Vagina (tissue), 2 donors: ENCODE results near the gene GPC5. TPM values are rescaled to one million over a fixed set of nuclear protein-coding genes. Genes with fewer than 3 reads are reported as not detected.

Source experiments
- DNase-seq, 2 donors: peaks; one replicate each; pipeline ENCODE4 v3.0.0-alpha.2; 2017; ENCODE audit errors: extremely low spot score in 2 of 2
- H3K27ac ChIP-seq: fragments of 200-600 bp; sonication (generic); one replicate; pipeline ENCODE4 v1.5.1; 2019
- H3K27me3 ChIP-seq: fragments of 200-600 bp; sonication (generic); one replicate; pipeline ENCODE4 v1.5.1; 2019
- H3K36me3 ChIP-seq, 2 donors: fragments of 200-600 bp; sonication (generic); one replicate each; pipeline ENCODE4 v1.5.1; 2017 to 2019
- H3K4me1 ChIP-seq: fragments of 200-600 bp; sonication (generic); one replicate; pipeline ENCODE4 v1.5.1; 2019
- H3K4me3 ChIP-seq, 2 donors: fragments of 200-600 bp; sonication (generic); 1 replicate in 1 of 2; 2 replicates in 1 of 2; pipeline ENCODE4 v1.5.1; 2016 to 2019
- H3K9me3 ChIP-seq: fragments of 200-600 bp; sonication (generic); one replicate; pipeline ENCODE4 v1.5.1; 2019
- CTCF ChIP-seq, 3 experiments: fragments of 450-650 bp in 2 of 3; fragments of 200-600 bp in 1 of 3; sonication (generic) in 1 of 3; IDR thresholded peaks; one replicate each; pipeline ENCODE4 v1.5.1; 2017 to 2019; ENCODE audit warnings: antibody characterized with exemption in 3 of 3, mild to moderate bottlenecking in 2 of 3, moderate library complexity in 2 of 3
- POLR2A ChIP-seq, 2 donors: fragments of 450-650 bp; IDR thresholded peaks; one replicate each; pipeline ENCODE4 v1.6.1; 2017; ENCODE audit warnings: antibody characterized with exemption in 2 of 2, mild to moderate bottlenecking in 2 of 2, moderate library complexity in 2 of 2
- POLR2AphosphoS5 ChIP-seq, 2 donors: sonication (generic); formaldehyde crosslinking; IDR thresholded peaks; one replicate each; pipeline ENCODE4 v1.9.0; 2017; ENCODE audit warnings: antibody characterized with exemption in 2 of 2, mild to moderate bottlenecking in 2 of 2, low read depth in 1 of 2; ENCODE audit not compliant: insufficient read depth in 1 of 2
- intact Hi-C: fragments of 100-400 bp; cut with DNase I; formaldehyde crosslinking; loops from one replicate; pipeline ENCODE4 v1.15.1; 2023
- total RNA-seq: library from RNA; depleted of rRNA; stranded (reverse); fragments of >200 nt; gene quantifications from one replicate; pipeline ENCODE4 v1.2.3, GENCODE V29; 2016

GPC5 gene
- total RNA-seq, 1 donor from 2014 or later = 1.7 TPM

- intact Hi-C loops = no loop called here
- H3K9me3 ChIP-seq = no peaks in the 10 kb centered on the region
- no peaks in the 10 kb centered on the region for H3K36me3 ChIP-seq
- no peak for TF ChIP-seq POLR2A (IDR thresholded peaks at IDR 0.05)
- no peak for TF ChIP-seq POLR2AphosphoS5 (IDR thresholded peaks at IDR 0.05; ENCODE audit: insufficient read depth in 1 of 2, low read depth in 1 of 2)
- no peak for TF ChIP-seq CTCF (IDR thresholded peaks at IDR 0.05)
- H3K27me3 ChIP-seq = no peaks in the 10 kb centered on the region
- no peak overlapping the region for H3K4me3 ChIP-seq
- H3K27ac ChIP-seq = no peak overlapping the region
- no peak for DNase-seq
- no peaks in the 10 kb centered on the region for H3K4me1 ChIP-seq
Observed at GRCh38 chr13:92137520-92137919, 739.1 kb downstream of the GPC5 start.

GRCh38 chr13:92143766-92144165 lies 745.3 kb downstream of the GPC5 start:
- no peak for TF ChIP-seq POLR2A (IDR thresholded peaks at IDR 0.05)
- TF ChIP-seq POLR2AphosphoS5 (IDR thresholded peaks at IDR 0.05; ENCODE audit: insufficient read depth in 1 of 2, low read depth in 1 of 2) = no peak
- TF ChIP-seq CTCF (IDR thresholded peaks at IDR 0.05) = no peak
- Histone ChIP-seq H3K27me3 (no peaks in the 10 kb centered on the region), H3K36me3 (no peaks in the 10 kb centered on the region), H3K9me3 (no peaks in the 10 kb centered on the region), H3K27ac (no peak overlapping the region), H3K4me3 (no peak overlapping the region), H3K4me1 (no peaks in the 10 kb centered on the region)
- intact Hi-C loops = no loop called here
- DNase-seq = no peak

GRCh38 chr13:92150606-92151005 lies 752.2 kb downstream of the GPC5 start:
- TF ChIP-seq CTCF (IDR thresholded peaks at IDR 0.05) (no peak), POLR2AphosphoS5 (IDR thresholded peaks at IDR 0.05; ENCODE audit: insufficient read depth in 1 of 2, low read depth in 1 of 2) (no peak), POLR2A (IDR thresholded peaks at IDR 0.05) (no peak)
- intact Hi-C loops = no loop called here
- Histone ChIP-seq H3K4me1 (no peaks in the 10 kb centered on the region), H3K36me3 (no peaks in the 10 kb centered on the region), H3K4me3 (no peak overlapping the region), H3K9me3 (no peaks in the 10 kb centered on the region), H3K27ac (no peak overlapping the region), H3K27me3 (no peaks in the 10 kb centered on the region)
- no peak for DNase-seq

GRCh38 chr13:92158346-92158745 lies 759.9 kb downstream of the GPC5 start:
- TF ChIP-seq POLR2A (IDR thresholded peaks at IDR 0.05) = no peak
- TF ChIP-seq CTCF (IDR thresholded peaks at IDR 0.05) = no peak
- TF ChIP-seq POLR2AphosphoS5 (IDR thresholded peaks at IDR 0.05; ENCODE audit: insufficient read depth in 1 of 2, low read depth in 1 of 2) = no peak
- no peak overlapping the region for H3K27ac ChIP-seq
- DNase-seq = no peak

GRCh38 chr13:92164822-92165221 lies 766.4 kb downstream of the GPC5 start:
- H3K9me3 ChIP-seq = no peaks in the 10 kb centered on the region
- H3K4me3 ChIP-seq = no peak overlapping the region
- no peaks in the 10 kb centered on the region for H3K4me1 ChIP-seq
- intact Hi-C loops = no loop called here
- no peaks in the 10 kb centered on the region for H3K36me3 ChIP-seq
- TF ChIP-seq CTCF (IDR thresholded peaks at IDR 0.05) = no peak
- TF ChIP-seq POLR2AphosphoS5 (IDR thresholded peaks at IDR 0.05; ENCODE audit: insufficient read depth in 1 of 2, low read depth in 1 of 2) = no peak
- TF ChIP-seq POLR2A (IDR thresholded peaks at IDR 0.05) = no peak
- no peak for DNase-seq
- H3K27ac ChIP-seq = no peak overlapping the region
- H3K27me3 ChIP-seq = no peaks in the 10 kb centered on the region

More at GRCh38 chr13:92158346-92158745, 759.9 kb downstream of the GPC5 start:
- no peaks in the 10 kb centered on the region for H3K27me3 ChIP-seq
- no peak overlapping the region for H3K4me3 ChIP-seq
- no peaks in the 10 kb centered on the region for H3K36me3 ChIP-seq
- H3K9me3 ChIP-seq = no peaks in the 10 kb centered on the region
- no peaks in the 10 kb centered on the region for H3K4me1 ChIP-seq
- intact Hi-C loops = no loop called here
